Keratinocyte (primary cell): ENCODE measurements around the gene TOMM40. TPM values are rescaled to one million over a fixed set of nuclear protein-coding genes. Genes with fewer than 3 reads are reported as not detected.

ENCODE experiments used
- DNase-seq: peaks from one replicate; pipeline ENCODE4 v3.0.0-alpha.2; 2011; ENCODE audit warnings: low read depth, missing footprints, low spot score
- FAIRE-seq: peaks from 2 replicates; lab custom pipeline; 2011; peaks lifted over from hg19 to GRCh38; lab: Jason Lieb, UNC
- H2AFZ ChIP-seq: 2 replicates; pipeline ENCODE4 v1.6.0; 2012; ENCODE audit warnings: low read length, control low read depth, inconsistent platforms; ENCODE audit not compliant: control insufficient read depth
- H3K27ac ChIP-seq: 2 replicates; pipeline ENCODE4 v1.5.1; 2011; ENCODE audit warnings: low read length; ENCODE audit not compliant: control insufficient read depth, insufficient read depth
- H3K27me3 ChIP-seq: 3 replicates; pipeline ENCODE4 v1.6.0; 2011; ENCODE audit warnings: low read length; ENCODE audit not compliant: control insufficient read depth, insufficient read depth; ENCODE audit errors: extremely low read depth
- H3K36me3 ChIP-seq, 2 experiments: 2 replicates in 1 of 2; 3 replicates in 1 of 2; pipeline ENCODE4 v1.5.1; 2011; ENCODE audit warnings: low read length in 2 of 2, mild to moderate bottlenecking in 1 of 2; ENCODE audit not compliant: control insufficient read depth in 2 of 2, insufficient read depth in 2 of 2; ENCODE audit errors: extremely low read depth in 1 of 2
- H3K4me1 ChIP-seq: 3 replicates; pipeline ENCODE4 v1.5.1; 2011; ENCODE audit warnings: low read length; ENCODE audit not compliant: control insufficient read depth, insufficient read depth; ENCODE audit errors: extremely low read depth
- H3K4me2 ChIP-seq: 3 replicates; pipeline ENCODE4 v1.6.0; 2011; ENCODE audit warnings: low read depth, low read length; ENCODE audit not compliant: control insufficient read depth, insufficient read depth; ENCODE audit errors: extremely low read depth
- H3K4me3 ChIP-seq, 3 experiments: fragments of 200-600 bp in 1 of 3; sonication (generic) in 1 of 3; 2 replicates in 2 of 3; 3 replicates in 1 of 3; pipeline ENCODE4 v1.5.1; 2011 to 2016; ENCODE audit warnings: low read length in 3 of 3, mild to moderate bottlenecking in 3 of 3, control low read depth in 2 of 3, inconsistent platforms in 1 of 3, low read depth in 1 of 3, mixed read lengths in 1 of 3, mixed run types in 1 of 3, moderate library complexity in 1 of 3; ENCODE audit not compliant: control insufficient read depth in 2 of 3, insufficient read depth in 2 of 3; ENCODE audit errors: extremely low read depth in 1 of 3
- H3K79me2 ChIP-seq: 2 replicates; pipeline ENCODE4 v1.6.0; 2012; ENCODE audit warnings: low read length; ENCODE audit not compliant: control insufficient read depth, insufficient read depth
- H3K9ac ChIP-seq: 3 replicates; pipeline ENCODE4 v1.6.0; 2011; ENCODE audit warnings: low read length; ENCODE audit not compliant: control insufficient read depth, insufficient read depth; ENCODE audit errors: extremely low read depth
- H3K9me1 ChIP-seq: 3 replicates; pipeline ENCODE4 v1.6.0; 2011; ENCODE audit warnings: low read length; ENCODE audit not compliant: control insufficient read depth, insufficient read depth; ENCODE audit errors: extremely low read depth
- H3K9me3 ChIP-seq: 2 replicates; pipeline ENCODE4 v1.5.1; 2012; ENCODE audit warnings: low read depth, low read length; ENCODE audit not compliant: control insufficient read depth
- H4K20me1 ChIP-seq: 3 replicates; pipeline ENCODE4 v1.6.0; 2011; ENCODE audit warnings: low read length; ENCODE audit not compliant: control insufficient read depth, insufficient read depth; ENCODE audit errors: extremely low read depth
- CTCF ChIP-seq, 3 experiments: IDR thresholded peaks in 1 of 3; conservative IDR thresholded peaks in 1 of 3; optimal IDR thresholded peaks in 1 of 3; 2 replicates in 2 of 3; 3 replicates in 1 of 3; pipeline versions ENCODE3 to v1.5.1; 2011; ENCODE audit warnings: low read length in 3 of 3, mild to moderate bottlenecking in 3 of 3, moderate library complexity in 2 of 3, control low read depth in 1 of 3, inconsistent platforms in 1 of 3; ENCODE audit not compliant: insufficient read depth in 2 of 3; ENCODE audit errors: extremely low read depth in 1 of 3
- EZH2 ChIP-seq: IDR thresholded peaks from one replicate; pipeline ENCODE4 v1.6.1; 2012; ENCODE audit warnings: inconsistent platforms, mild to moderate bottlenecking, low read length, moderate library complexity
- dilution Hi-C: fragments of 300-500 bp; cut with MboI; formaldehyde crosslinking; loops from one replicate; pipeline ENCODE4 v1.7.0; 2020; ENCODE audit warnings: low sequenced_read_pairs; ENCODE audit not compliant: extremely low pct_ligation_motif_present
- polyA plus RNA-seq, 5 experiments: library from polyadenylated mRNA; depleted of rRNA in 3 of 5; stranded (reverse) in 3 of 5; stranded (forward) in 1 of 5; unstranded in 1 of 5; fragments of >200 nt; gene quantifications; 1 replicate in 1 of 5; 2 replicates in 3 of 5; 3 replicates in 1 of 5; pipeline versions ENCODE4 v1.2.1 to v1.2.3, GENCODE V29; 2011 to 2012; ENCODE audit warnings: missing spikeins in 2 of 5, low read depth in 1 of 5, low replicate concordance in 1 of 5

TOMM40 gene
- polyA plus RNA-seq, 1 donor (not counting 4 experiments of a cell fraction or from before 2014, with no cell fraction given): 46.9 TPM

GRCh38 chr19:44907613-44908012 is 16.6 kb downstream of the TOMM40 start:
- H2AFZ ChIP-seq: no peak overlapping the region
- H3K36me3 ChIP-seq: peaks cover 5 to 8% of the 10 kb centered on the region in 2 experiments
- H3K9me3 ChIP-seq: no peaks in the 10 kb centered on the region
- H3K79me2 ChIP-seq: no peaks in the 10 kb centered on the region
- H3K27me3 ChIP-seq: peaks cover 9% of the 10 kb centered on the region
- peaks cover 3% of the 10 kb centered on the region for H4K20me1 ChIP-seq
- dilution Hi-C loops: no loop called here
- no peak overlapping the region for H3K27ac ChIP-seq
- no peak overlapping the region for H3K4me3 ChIP-seq
- TF ChIP-seq EZH2 (no peak), CTCF (optimal IDR thresholded peaks at IDR 0.05 in 1 of 3, IDR thresholded peaks at IDR 0.05 in 1 of 3, conservative IDR thresholded peaks at IDR 0.05 in 1 of 3; ENCODE audit: extremely low read depth in 1 of 3, insufficient read depth in 2 of 3, low read length in 3 of 3) (no peak)
- peaks cover 11% of the 10 kb centered on the region for H3K4me1 ChIP-seq
- H3K4me2 ChIP-seq: no peak overlapping the region
- H3K9ac ChIP-seq: no peak overlapping the region
- H3K9me1 ChIP-seq: no peaks in the 10 kb centered on the region
- DNase-seq (no peak), FAIRE-seq (no peak)

GRCh38 chr19:44908074-44908835 is 17.2 kb downstream of the TOMM40 start:
- H3K4me2 ChIP-seq: no peak overlapping the region
- peaks cover 11% of the 10 kb centered on the region for H3K4me1 ChIP-seq
- H3K9me3 ChIP-seq: no peaks in the 10 kb centered on the region
- no peak overlapping the region for H3K27ac ChIP-seq
- H3K9me1 ChIP-seq: no peaks in the 10 kb centered on the region
- DNase-seq (no peak), FAIRE-seq (no peak)
- H3K4me3 ChIP-seq: no peak overlapping the region
- H3K9ac ChIP-seq: no peak overlapping the region
- H3K79me2 ChIP-seq: no peaks in the 10 kb centered on the region
- TF ChIP-seq EZH2 (no peak), CTCF (optimal IDR thresholded peaks at IDR 0.05 in 1 of 3, IDR thresholded peaks at IDR 0.05 in 1 of 3, conservative IDR thresholded peaks at IDR 0.05 in 1 of 3; ENCODE audit: extremely low read depth in 1 of 3, insufficient read depth in 2 of 3, low read length in 3 of 3) (no peak)
- dilution Hi-C loops: no loop called here
- H3K36me3 ChIP-seq: peaks cover 4% of the 10 kb centered on the region in 2 experiments
- H4K20me1 ChIP-seq: peaks cover 3% of the 10 kb centered on the region
- peaks cover 9% of the 10 kb centered on the region for H3K27me3 ChIP-seq
- H2AFZ ChIP-seq: no peak overlapping the region
